ENCODE data around the gene CBX6.

- TF ChIP-seq, protein P1, sequence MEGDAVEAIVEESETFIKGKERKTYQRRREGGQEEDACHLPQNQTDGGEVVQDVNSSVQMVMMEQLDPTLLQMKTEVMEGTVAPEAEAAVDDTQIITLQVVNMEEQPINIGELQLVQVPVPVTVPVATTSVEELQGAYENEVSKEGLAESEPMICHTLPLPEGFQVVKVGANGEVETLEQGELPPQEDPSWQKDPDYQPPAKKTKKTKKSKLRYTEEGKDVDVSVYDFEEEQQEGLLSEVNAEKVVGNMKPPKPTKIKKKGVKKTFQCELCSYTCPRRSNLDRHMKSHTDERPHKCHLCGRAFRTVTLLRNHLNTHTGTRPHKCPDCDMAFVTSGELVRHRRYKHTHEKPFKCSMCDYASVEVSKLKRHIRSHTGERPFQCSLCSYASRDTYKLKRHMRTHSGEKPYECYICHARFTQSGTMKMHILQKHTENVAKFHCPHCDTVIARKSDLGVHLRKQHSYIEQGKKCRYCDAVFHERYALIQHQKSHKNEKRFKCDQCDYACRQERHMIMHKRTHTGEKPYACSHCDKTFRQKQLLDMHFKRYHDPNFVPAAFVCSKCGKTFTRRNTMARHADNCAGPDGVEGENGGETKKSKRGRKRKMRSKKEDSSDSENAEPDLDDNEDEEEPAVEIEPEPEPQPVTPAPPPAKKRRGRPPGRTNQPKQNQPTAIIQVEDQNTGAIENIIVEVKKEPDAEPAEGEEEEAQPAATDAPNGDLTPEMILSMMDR (IDR thresholded peaks at IDR 0.05), result no peak
- TF ChIP-seq POLR2A (IDR thresholded peaks at IDR 0.05), result peak in 1 of 2 donors; percentile 51
Measured at GRCh38 chr22:38881997-38882879, 10.2 kb upstream of the CBX6 start.

All from adrenal gland (tissue), 5 donors.